ENCODE results near the gene B4GALNT3. TPM values are rescaled to one million over a fixed set of nuclear protein-coding genes. Genes with fewer than 3 reads are reported as not detected.
"Not testable (repeated sequence)": the region's sequence is repeated elsewhere in the genome, so short reads cannot be mapped to it uniquely, and the experiment has no call there.

Gene B4GALNT3
- total RNA-seq (2014; rRNA removed), result 0.06 and 0.19 TPM in 2 replicates
- polyA plus RNA-seq (2012), result 0.38 TPM

- no peak for DNase-seq (ENCODE audit: low read depth)
Observed at GRCh38 chr12:459430-460258, at the start of gene B4GALNT3. B4GALNT3 (plus strand) TSS chr12:459939; CDS start chr12:460377, 438 bp downstream.

- no peak for DNase-seq (ENCODE audit: low read depth)
Observed at GRCh38 chr12:414859-415258, 44.9 kb upstream of the B4GALNT3 start.

- DNase-seq (ENCODE audit: low read depth), result no peak
Observed at GRCh38 chr12:418432-418831, 41.3 kb upstream of the B4GALNT3 start.

- DNase-seq (ENCODE audit: low read depth), result no peak
Observed at GRCh38 chr12:422526-422925, 37.2 kb upstream of the B4GALNT3 start.

GRCh38 chr12:435737-436136 lies 24.0 kb upstream of the B4GALNT3 start:
- DNase-seq (ENCODE audit: low read depth), result not testable (repeated sequence)

- peak; percentile 49 for DNase-seq (ENCODE audit: low read depth)
Observed at GRCh38 chr12:442235-442884, 17.4 kb upstream of the B4GALNT3 start.

- no peak for DNase-seq (ENCODE audit: low read depth)
Observed at GRCh38 chr12:447141-447540, 12.6 kb upstream of the B4GALNT3 start.

GRCh38 chr12:449203-449602 lies 10.5 kb upstream of the B4GALNT3 start:
- no peak for DNase-seq (ENCODE audit: low read depth)

- no peak for DNase-seq (ENCODE audit: low read depth)
Observed at GRCh38 chr12:450438-450837, 9.3 kb upstream of the B4GALNT3 start.

- no peak for DNase-seq (ENCODE audit: low read depth)
Observed at GRCh38 chr12:452667-453210, 7.0 kb upstream of the B4GALNT3 start.

- no peak for DNase-seq (ENCODE audit: low read depth)
Observed at GRCh38 chr12:454833-455232, 4.9 kb upstream of the B4GALNT3 start.

GRCh38 chr12:455821-456220 lies 3.9 kb upstream of the B4GALNT3 start:
- DNase-seq (ENCODE audit: low read depth), result no peak

GRCh38 chr12:457676-458075 lies 2.1 kb upstream of the B4GALNT3 start:
- peak; percentile 27 for DNase-seq (ENCODE audit: low read depth)

GRCh38 chr12:459050-459429 lies 699 bp upstream of the B4GALNT3 start:
- no peak for DNase-seq (ENCODE audit: low read depth)

GRCh38 chr12:460261-461230 lies 807 bp downstream of the B4GALNT3 start:
- no peak for DNase-seq (ENCODE audit: low read depth)

- DNase-seq (ENCODE audit: low read depth), result no peak
Observed at GRCh38 chr12:461425-461824, 1.7 kb downstream of the B4GALNT3 start.

GRCh38 chr12:462936-463705 lies 3.4 kb downstream of the B4GALNT3 start:
- no peak for DNase-seq (ENCODE audit: low read depth)

- peak; percentile 31 for DNase-seq (ENCODE audit: low read depth)
Observed at GRCh38 chr12:464484-465267, 4.9 kb downstream of the B4GALNT3 start.

GRCh38 chr12:466039-466438 lies 6.3 kb downstream of the B4GALNT3 start:
- no peak for DNase-seq (ENCODE audit: low read depth)

- DNase-seq (ENCODE audit: low read depth), result no peak
Observed at GRCh38 chr12:466762-467161, 7.0 kb downstream of the B4GALNT3 start.

Data from LHCN-M2 (cell line).